Uterine smooth muscle cell (primary cell): ENCODE data around the gene REEP3. TPM values are rescaled to one million over a fixed set of nuclear protein-coding genes. Genes with fewer than 3 reads are reported as not detected.

Experiments
- total RNA-seq: library from RNA; depleted of rRNA; stranded (reverse); fragments of >200 nt; gene quantifications from 2 replicates; pipeline ENCODE4 v1.2.3, GENCODE V29; 2014

REEP3 gene
- total RNA-seq = 51.8 and 63.4 TPM in 2 replicates

GRCh38 chr10:63520500-63521415 lies at the start of gene REEP3:
TSS of gene REEP3 (plus strand) at chr10:63521401. CDS start at chr10:63521546, 145 bp downstream.

Other genes starting within 250 kb of the REEP3 start
- gene JMJD1C, start 55.4 kb upstream of the REEP3 start, total RNA-seq = 111 and 138 TPM in 2 replicates